ENCODE data around the gene VSIR. TPM values are rescaled to one million over a fixed set of nuclear protein-coding genes. Genes with fewer than 3 reads are reported as not detected.
A peak's percentile ranks its signal among the peaks of the same experiment; 100 is the strongest.

Gene VSIR
- total RNA-seq = under 1 TPM; 0.07 to 0.68 TPM
- polyA plus RNA-seq (2013, experiment 1 of 2) = 0.61 TPM
- polyA plus RNA-seq (2013, experiment 2 of 2) = 0.12 TPM
- long read RNA-seq, experiment 1 = 0 reads
- long read RNA-seq, experiment 2 = 0 reads
- long read RNA-seq, experiment 3, full-length matches to known transcripts = 2 of 2 reads
- long read RNA-seq, experiment 3, partial matches to known transcripts = 0 of 2 reads
- long read RNA-seq, experiment 3, other reads (novel, unspliced or antisense) = 0 of 2 reads
- long read RNA-seq, experiment 4, full-length matches to known transcripts = 1 of 1 reads
- long read RNA-seq, experiment 4, partial matches to known transcripts = 0 of 1 reads
- long read RNA-seq, experiment 4, other reads (novel, unspliced or antisense) = 0 of 1 reads

GRCh38 chr10:71773221-71773971 is at the start of gene VSIR:
Gene VSIR (minus strand): TSS chr10:71773520. CDS start chr10:71773439, 81 bp downstream.
- peak within 1 kb of the TSS; percentile 74 for H3K4me3 ChIP-seq (ENCODE audit: low read length)
- H3K9ac ChIP-seq (ENCODE audit: extremely low read depth, low read length, poor library complexity, severe bottlenecking) = no peak within 1 kb of the TSS
- 6% methylated on average over 10 to 55 of the region's 55 CpGs for WGBS, 2 experiments (ENCODE audit: insufficient coverage in 1 of 2, insufficient read length in 1 of 2)
- peaks cover 27% of the 10 kb centered on the region for H3K27me3 ChIP-seq (ENCODE audit: control insufficient read depth, insufficient read depth, low read length, poor library complexity, severe bottlenecking)
- Mint-ChIP-seq H3K27ac (no peak within 1 kb of the TSS), H3K4me1 (no peaks in the 10 kb centered on the region), H3K27me3 (ENCODE audit: insufficient read depth) (peaks cover 38% of the 10 kb centered on the region), H3K4me3 (peak within 1 kb of the TSS; percentile 42), H3K9me3 (peaks cover 3% of the 10 kb centered on the region), H3K36me3 (ENCODE audit: low read depth) (no peaks in the 10 kb centered on the region)
- no peaks in the 10 kb centered on the region for H3K9me3 ChIP-seq (ENCODE audit: control insufficient read depth, low read length)
- H3K4me1 ChIP-seq (ENCODE audit: control insufficient read depth, insufficient read depth, low read length) = no peaks in the 10 kb centered on the region
- peak; percentile 93 for DNase-seq
- H3K27ac ChIP-seq (ENCODE audit: low read depth, low read length) = no peak within 1 kb of the TSS
- H3K36me3 ChIP-seq (ENCODE audit: control insufficient read depth, insufficient read depth, low read length) = no peaks in the 10 kb centered on the region
- peak; percentile 97 for TF ChIP-seq CTCF (conservative IDR thresholded peaks at IDR 0.05)

- no peak overlapping the region for H3K9ac ChIP-seq (ENCODE audit: extremely low read depth, low read length, poor library complexity, severe bottlenecking)
- no peaks in the 10 kb centered on the region for H3K4me1 Mint-ChIP-seq
- DNase-seq = no peak
- no peak for TF ChIP-seq CTCF (conservative IDR thresholded peaks at IDR 0.05)
- no peak overlapping the region for H3K4me3 Mint-ChIP-seq
- H3K27me3 ChIP-seq (ENCODE audit: control insufficient read depth, insufficient read depth, low read length, poor library complexity, severe bottlenecking) = no peaks in the 10 kb centered on the region
- H3K9me3 Mint-ChIP-seq = no peaks in the 10 kb centered on the region
- H3K27ac ChIP-seq (ENCODE audit: low read depth, low read length) = no peak overlapping the region
- H3K4me1 ChIP-seq (ENCODE audit: control insufficient read depth, insufficient read depth, low read length) = no peaks in the 10 kb centered on the region
- peak overlapping the region; percentile 52 for H3K27ac Mint-ChIP-seq
- peaks cover 95% of the 10 kb centered on the region for H3K36me3 ChIP-seq (ENCODE audit: control insufficient read depth, insufficient read depth, low read length)
- WGBS, 2 experiments (ENCODE audit: insufficient coverage in 1 of 2, insufficient read length in 1 of 2) = 90 to 97% methylated on average over 4 to 9 of the region's 9 CpGs
- H3K27me3 Mint-ChIP-seq (ENCODE audit: insufficient read depth) = no peaks in the 10 kb centered on the region
- H3K9me3 ChIP-seq (ENCODE audit: control insufficient read depth, low read length) = no peaks in the 10 kb centered on the region
- peaks cover 83% of the 10 kb centered on the region for H3K36me3 Mint-ChIP-seq (ENCODE audit: low read depth)
- no peak overlapping the region for H3K4me3 ChIP-seq (ENCODE audit: low read length)
These were observed 48.8 kb upstream of the VSIR start for GRCh38 chr10:71821909-71822763.

GRCh38 chr10:71820966-71821365 is 47.6 kb upstream of the VSIR start:
- no peaks in the 10 kb centered on the region for H3K27me3 ChIP-seq (ENCODE audit: control insufficient read depth, insufficient read depth, low read length, poor library complexity, severe bottlenecking)
- H3K4me3 Mint-ChIP-seq = no peak overlapping the region
- DNase-seq = no peak

More at GRCh38 chr10:71820966-71821365, 47.6 kb upstream of the VSIR start:
- Mint-ChIP-seq H3K4me1 (no peaks in the 10 kb centered on the region), H3K27me3 (ENCODE audit: insufficient read depth) (no peaks in the 10 kb centered on the region), H3K27ac (no peak overlapping the region), H3K9me3 (no peaks in the 10 kb centered on the region), H3K36me3 (ENCODE audit: low read depth) (peaks cover 85% of the 10 kb centered on the region)
- WGBS, 2 experiments (ENCODE audit: insufficient coverage in 1 of 2, insufficient read length in 1 of 2) = 87 to 96% methylated on average over 4 to 8 of the region's 8 CpGs
- H3K9ac ChIP-seq (ENCODE audit: extremely low read depth, low read length, poor library complexity, severe bottlenecking) = no peak overlapping the region
- H3K27ac ChIP-seq (ENCODE audit: low read depth, low read length) = no peak overlapping the region
- H3K4me1 ChIP-seq (ENCODE audit: control insufficient read depth, insufficient read depth, low read length) = no peaks in the 10 kb centered on the region
- no peak for TF ChIP-seq CTCF (conservative IDR thresholded peaks at IDR 0.05)
- no peaks in the 10 kb centered on the region for H3K9me3 ChIP-seq (ENCODE audit: control insufficient read depth, low read length)
- H3K36me3 ChIP-seq (ENCODE audit: control insufficient read depth, insufficient read depth, low read length) = peaks cover 96% of the 10 kb centered on the region
- H3K4me3 ChIP-seq (ENCODE audit: low read length) = no peak overlapping the region
